ENCODE data around the gene TNFRSF6B.
"Not testable (repeated sequence)": the region's sequence is repeated elsewhere in the genome, so short reads cannot be mapped to it uniquely, and the experiment has no call there.

Gene TNFRSF6B

DNA sequence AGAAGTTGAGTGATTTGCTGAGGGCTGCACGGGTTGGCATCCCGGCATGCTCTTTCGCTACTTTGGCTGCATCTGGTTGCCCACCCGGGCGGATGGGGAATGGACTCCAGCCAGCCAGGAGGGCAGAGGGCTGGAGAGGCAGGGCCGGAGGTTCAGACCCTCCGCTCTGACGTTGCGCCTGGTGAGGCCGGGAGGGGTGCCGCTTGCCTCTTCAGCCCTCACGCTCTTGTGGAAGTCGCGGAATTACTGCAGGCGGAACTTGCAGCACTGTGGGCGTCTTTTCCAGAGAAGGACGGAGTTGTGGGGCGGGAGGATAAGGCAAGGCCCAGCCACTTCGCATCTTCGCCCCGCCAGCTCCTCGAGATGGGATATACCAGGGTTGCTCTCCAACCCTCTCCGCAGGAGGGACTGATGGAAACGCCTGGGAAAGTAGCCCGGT is 37.7 kb upstream of the TNFRSF6B start:
- TF ChIP-seq, protein P1, sequence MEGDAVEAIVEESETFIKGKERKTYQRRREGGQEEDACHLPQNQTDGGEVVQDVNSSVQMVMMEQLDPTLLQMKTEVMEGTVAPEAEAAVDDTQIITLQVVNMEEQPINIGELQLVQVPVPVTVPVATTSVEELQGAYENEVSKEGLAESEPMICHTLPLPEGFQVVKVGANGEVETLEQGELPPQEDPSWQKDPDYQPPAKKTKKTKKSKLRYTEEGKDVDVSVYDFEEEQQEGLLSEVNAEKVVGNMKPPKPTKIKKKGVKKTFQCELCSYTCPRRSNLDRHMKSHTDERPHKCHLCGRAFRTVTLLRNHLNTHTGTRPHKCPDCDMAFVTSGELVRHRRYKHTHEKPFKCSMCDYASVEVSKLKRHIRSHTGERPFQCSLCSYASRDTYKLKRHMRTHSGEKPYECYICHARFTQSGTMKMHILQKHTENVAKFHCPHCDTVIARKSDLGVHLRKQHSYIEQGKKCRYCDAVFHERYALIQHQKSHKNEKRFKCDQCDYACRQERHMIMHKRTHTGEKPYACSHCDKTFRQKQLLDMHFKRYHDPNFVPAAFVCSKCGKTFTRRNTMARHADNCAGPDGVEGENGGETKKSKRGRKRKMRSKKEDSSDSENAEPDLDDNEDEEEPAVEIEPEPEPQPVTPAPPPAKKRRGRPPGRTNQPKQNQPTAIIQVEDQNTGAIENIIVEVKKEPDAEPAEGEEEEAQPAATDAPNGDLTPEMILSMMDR (IDR thresholded peaks at IDR 0.05; ENCODE audit: low read depth, low read length, missing control alignments), result no peak
- no peak for DNase-seq (ENCODE audit: low read depth)
- peak overlapping the region; percentile 65 for H3K4me3 ChIP-seq (ENCODE audit: low read depth, low read length)

DNA sequence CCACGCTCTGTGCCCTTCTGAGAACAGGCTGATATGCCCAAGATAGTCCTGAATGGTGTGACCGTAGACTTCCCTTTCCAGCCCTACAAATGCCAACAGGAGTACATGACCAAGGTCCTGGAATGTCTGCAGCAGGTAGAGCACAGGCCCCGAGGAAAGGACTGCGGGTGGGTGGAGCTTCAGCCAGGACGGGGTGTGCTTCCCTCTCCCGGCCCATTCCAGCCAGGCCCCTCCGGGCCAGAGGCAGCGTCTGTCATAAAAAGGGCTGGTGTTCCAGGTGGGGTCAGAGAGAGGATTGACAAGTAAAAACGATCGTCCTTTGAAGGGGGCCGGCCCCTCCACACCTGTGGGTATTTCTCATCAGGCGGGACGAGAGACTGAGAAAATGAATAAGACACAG is 37.1 kb upstream of the TNFRSF6B start:
- H3K4me3 ChIP-seq (ENCODE audit: low read depth, low read length), result peak overlapping the region; percentile 65
- TF ChIP-seq, protein P1 (IDR thresholded peaks at IDR 0.05; ENCODE audit: low read depth, low read length, missing control alignments), result no peak
- no peak for DNase-seq (ENCODE audit: low read depth)

- not testable (repeated sequence) for DNase-seq (ENCODE audit: low read depth); H3K4me3 ChIP-seq (ENCODE audit: low read depth, low read length)
Measured at GRCh38 chr20:63660174-63660573, 36.3 kb upstream of the TNFRSF6B start.

- TF ChIP-seq, protein P1 (IDR thresholded peaks at IDR 0.05; ENCODE audit: low read depth, low read length, missing control alignments), result no peak
- DNase-seq (ENCODE audit: low read depth), result no peak
- no peak overlapping the region for H3K4me3 ChIP-seq (ENCODE audit: low read depth, low read length)
Measured at GRCh38 chr20:63660622-63661021, 35.8 kb upstream of the TNFRSF6B start.

DNA sequence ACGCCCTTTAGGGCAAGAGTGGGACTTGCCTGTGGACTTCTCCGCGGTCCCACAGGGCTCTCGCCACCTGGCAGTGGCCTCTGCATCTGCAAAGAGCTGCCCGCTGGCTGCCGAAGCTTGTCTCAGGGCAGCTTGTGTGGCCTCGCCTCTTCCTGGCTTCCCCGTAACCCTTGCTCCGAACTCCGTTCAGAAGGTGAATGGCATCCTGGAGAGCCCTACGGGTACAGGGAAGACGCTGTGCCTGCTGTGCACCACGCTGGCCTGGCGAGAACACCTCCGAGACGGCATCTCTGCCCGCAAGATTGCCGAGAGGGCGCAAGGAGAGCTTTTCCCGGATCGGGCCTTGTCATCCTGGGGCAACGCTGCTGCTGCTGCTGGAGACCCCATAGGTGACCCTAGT is 35.3 kb upstream of the TNFRSF6B start:
- DNase-seq (ENCODE audit: low read depth), result no peak
- TF ChIP-seq, protein P1 (IDR thresholded peaks at IDR 0.05; ENCODE audit: low read depth, low read length, missing control alignments), result no peak
- no peak overlapping the region for H3K4me3 ChIP-seq (ENCODE audit: low read depth, low read length)

DNA sequence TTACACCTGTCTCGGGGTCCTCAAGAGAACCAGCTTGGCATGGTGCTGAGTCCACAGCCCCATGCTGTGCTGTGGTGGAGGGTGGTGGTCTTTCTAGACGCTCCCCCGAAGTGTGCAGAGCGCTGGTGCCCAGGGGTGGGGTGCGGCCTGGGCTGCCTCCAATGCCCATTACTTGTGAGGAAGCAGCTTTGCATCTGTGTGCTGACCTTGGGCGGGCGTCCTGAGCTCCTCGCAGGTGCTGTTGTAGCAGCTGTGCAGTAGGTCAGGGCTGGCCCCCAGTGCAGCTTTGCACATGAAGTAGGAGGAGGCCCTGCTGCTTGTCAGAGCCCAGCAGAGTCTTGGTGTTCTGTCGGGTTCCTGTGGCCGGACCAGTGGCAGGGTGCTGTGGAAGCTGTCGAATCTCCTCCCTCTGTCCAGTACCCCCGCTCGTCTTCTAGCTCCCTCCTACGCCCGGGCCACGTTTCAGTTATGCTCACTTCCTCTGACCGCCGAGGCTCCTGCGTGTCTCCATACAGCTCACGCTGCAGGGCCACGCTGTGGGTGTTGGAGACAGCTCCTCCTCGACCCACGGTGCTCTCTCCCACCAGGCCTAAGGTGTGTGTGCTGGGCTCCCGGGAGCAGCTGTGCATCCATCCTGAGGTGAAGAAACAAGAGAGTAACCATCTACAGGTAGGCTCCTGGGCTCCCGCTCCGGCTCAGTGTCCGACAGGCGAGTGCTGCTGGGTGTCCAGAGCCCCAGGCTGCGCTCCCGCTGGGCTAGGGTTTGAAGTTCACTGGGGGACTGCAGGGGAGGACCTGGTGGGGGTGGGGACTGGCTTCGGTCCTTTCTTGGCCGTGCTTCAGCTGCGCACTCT is 34.3 kb upstream of the TNFRSF6B start:
- no peak for DNase-seq (ENCODE audit: low read depth)
- H3K4me3 ChIP-seq (ENCODE audit: low read depth, low read length), result no peak overlapping the region
- TF ChIP-seq, protein P1 (IDR thresholded peaks at IDR 0.05; ENCODE audit: low read depth, low read length, missing control alignments), result no peak

DNA sequence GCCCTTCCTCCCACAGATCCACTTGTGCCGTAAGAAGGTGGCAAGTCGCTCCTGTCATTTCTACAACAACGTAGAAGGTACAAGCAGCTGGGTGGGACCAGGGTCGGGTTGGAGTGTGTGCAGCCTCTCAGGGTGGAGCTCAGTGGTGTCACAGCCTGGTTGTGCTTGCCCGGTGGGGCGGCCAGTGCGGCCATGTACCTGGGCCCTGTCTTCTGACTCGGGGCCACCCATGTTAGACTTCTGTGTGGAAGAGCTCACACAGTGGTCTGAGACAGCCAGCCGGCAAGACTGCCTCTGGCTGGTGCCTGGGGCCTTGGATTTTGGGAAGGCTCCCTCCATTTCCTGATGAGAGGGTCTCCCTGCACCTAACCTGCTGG is 33.7 kb upstream of the TNFRSF6B start:
- TF ChIP-seq, protein P1 (IDR thresholded peaks at IDR 0.05; ENCODE audit: low read depth, low read length, missing control alignments), result no peak
- no peak overlapping the region for H3K4me3 ChIP-seq (ENCODE audit: low read depth, low read length)
- no peak for DNase-seq (ENCODE audit: low read depth)

Measured in GM12864 (cell line).